NT2/D1 (cell line): ENCODE data around the gene NRXN3.

Experiments used
- SUZ12 ChIP-seq: IDR thresholded peaks from 2 replicates; pipeline ENCODE4 v1.6.1; 2011; ENCODE audit not compliant: insufficient read length, insufficient read depth; ENCODE audit errors: extremely low read depth
- YY1 ChIP-seq: IDR thresholded peaks from 2 replicates; pipeline ENCODE4 v1.6.1; 2011; ENCODE audit not compliant: insufficient read length, insufficient read depth
- ZNF274 ChIP-seq: IDR thresholded peaks from 2 replicates; pipeline ENCODE4 v1.6.1; 2011; ENCODE audit warnings: mild to moderate bottlenecking, low read depth, low read length

- TF ChIP-seq SUZ12 (no peak), YY1 (no peak), ZNF274 (no peak)
These were observed 1241.4 kb downstream of the NRXN3 start for GRCh38 chr14:79411403-79412174.
